ENCODE results near the gene STX12. TPM values are rescaled to one million over a fixed set of nuclear protein-coding genes. Genes with fewer than 3 reads are reported as not detected.

Gene STX12
- total and polyA plus RNA-seq, 9 donors = 23.9 to 74.8 (median 41.2) TPM

DNA sequence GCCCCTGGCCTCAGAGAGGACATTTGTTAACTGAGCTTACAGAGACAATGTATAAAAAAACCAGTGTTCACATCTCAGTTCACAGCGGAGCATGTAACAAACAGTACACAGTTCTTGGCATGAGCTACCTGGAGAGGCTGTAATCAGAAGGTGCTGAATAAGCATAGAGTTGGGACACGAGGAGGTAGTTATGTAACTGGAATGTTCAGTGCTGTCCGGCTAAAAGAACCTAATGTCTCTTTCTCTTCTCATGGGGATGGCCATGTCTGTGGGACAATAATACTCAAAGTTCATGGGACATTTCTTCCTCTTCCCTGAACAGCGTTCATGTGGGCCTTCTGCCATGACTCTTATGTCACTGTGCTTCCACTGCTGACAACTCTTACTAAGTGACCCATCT, 17.2 kb upstream of the STX12 start:
- Histone ChIP-seq H3K27me3 (no peaks in the 10 kb centered on the region), H3K27ac (no peak overlapping the region), H3K4me3 (no peak overlapping the region), H3K4me1 (ENCODE audit: insufficient read depth) (no peaks in the 10 kb centered on the region), H3K36me3 (no peaks in the 10 kb centered on the region), H3K9me3 (no peaks in the 10 kb centered on the region)
- no peak for DNase-seq
- intact Hi-C loops (cut with DNase I) = no loop called here
- TF ChIP-seq POLR2A (IDR thresholded peaks at IDR 0.05) (no peak), CTCF (IDR thresholded peaks at IDR 0.05) (no peak), EP300 (IDR thresholded peaks at IDR 0.05) (no peak)
- WGBS, 3 donors = 61 to 74% (median 69%) methylated on average over 4 of the region's 4 CpGs

- H3K9me3 ChIP-seq = no peaks in the 10 kb centered on the region
- no peaks in the 10 kb centered on the region for H3K4me1 ChIP-seq (ENCODE audit: insufficient read depth)
- H3K36me3 ChIP-seq = no peaks in the 10 kb centered on the region
- no peaks in the 10 kb centered on the region for H3K27me3 ChIP-seq
- 84 to 94% (median 84%) methylated on average over 2 of the region's 2 CpGs for WGBS, 3 donors
- H3K4me3 ChIP-seq = no peak overlapping the region
- no peak for DNase-seq
- intact Hi-C loops (cut with DNase I) = no loop called here
- no peak overlapping the region for H3K27ac ChIP-seq
- TF ChIP-seq EP300 (IDR thresholded peaks at IDR 0.05) = no peak
- no peak for TF ChIP-seq POLR2A (IDR thresholded peaks at IDR 0.05)
- TF ChIP-seq CTCF (IDR thresholded peaks at IDR 0.05) = no peak
Measured at GRCh38 chr1:27759236-27759635, 13.8 kb upstream of the STX12 start.

DNA sequence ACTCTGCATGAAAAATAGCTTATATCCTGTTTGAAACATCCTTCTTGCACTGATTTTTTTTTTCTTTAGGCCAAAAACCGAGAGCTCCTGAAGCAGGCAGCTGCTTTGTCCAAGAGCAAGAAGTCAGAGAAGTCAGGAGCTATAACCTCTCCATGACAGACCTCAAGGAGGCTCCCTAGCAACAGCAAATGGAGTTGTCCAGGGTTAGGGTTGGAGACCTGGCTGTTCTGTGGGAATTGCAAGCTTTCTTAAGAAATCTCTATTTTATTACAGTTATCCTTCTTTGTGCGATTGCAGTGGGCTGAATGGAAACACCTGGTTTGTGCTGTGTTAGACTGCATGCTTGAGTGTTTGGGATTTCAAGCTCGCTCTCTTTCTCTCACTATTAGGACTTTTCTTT, 12.6 kb upstream of the STX12 start:
- TF ChIP-seq EP300 (IDR thresholded peaks at IDR 0.05) = no peak
- no peak for TF ChIP-seq CTCF (IDR thresholded peaks at IDR 0.05)
- no peak for TF ChIP-seq POLR2A (IDR thresholded peaks at IDR 0.05)
- no peaks in the 10 kb centered on the region for H3K4me1 ChIP-seq (ENCODE audit: insufficient read depth)
- no peak overlapping the region for H3K4me3 ChIP-seq
- whole genome bisulfite sequencing, 3 donors = 46 to 54% (median 49%) methylated on average over 3 of the region's 3 CpGs
- H3K27ac ChIP-seq = no peak overlapping the region
- no peaks in the 10 kb centered on the region for H3K9me3 ChIP-seq
- no peak for DNase-seq
- intact Hi-C loops (cut with DNase I) = no loop called here
- H3K36me3 ChIP-seq = no peaks in the 10 kb centered on the region
- H3K27me3 ChIP-seq = no peaks in the 10 kb centered on the region

DNA sequence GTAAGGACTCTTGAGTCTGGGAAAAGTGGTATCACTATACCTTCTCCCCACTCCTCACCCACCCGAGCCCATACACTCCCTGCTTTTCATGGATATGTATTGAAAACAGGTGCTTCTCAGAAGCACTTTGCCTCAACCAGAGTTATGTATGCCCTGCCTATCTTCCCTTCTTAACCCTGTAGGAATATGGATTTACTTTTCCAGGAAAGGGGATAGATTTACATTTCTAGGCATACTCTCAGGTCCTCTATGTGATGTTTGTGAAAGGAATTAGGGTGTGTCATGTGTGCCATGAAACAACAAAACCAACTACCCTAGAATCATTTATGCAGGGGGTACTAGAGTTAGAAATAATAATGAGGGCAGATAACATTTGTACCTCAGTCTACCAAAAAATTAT, 11.0 kb upstream of the STX12 start:
- no peak overlapping the region for H3K27ac ChIP-seq
- H3K4me1 ChIP-seq (ENCODE audit: insufficient read depth) = no peaks in the 10 kb centered on the region
- no peaks in the 10 kb centered on the region for H3K9me3 ChIP-seq
- no peak overlapping the region for H3K4me3 ChIP-seq
- intact Hi-C loops (cut with DNase I) = no loop called here
- H3K27me3 ChIP-seq = no peaks in the 10 kb centered on the region
- TF ChIP-seq EP300 (IDR thresholded peaks at IDR 0.05) = no peak
- no peak for TF ChIP-seq POLR2A (IDR thresholded peaks at IDR 0.05)
- TF ChIP-seq CTCF (IDR thresholded peaks at IDR 0.05) = no peak
- DNase-seq = no peak
- no peaks in the 10 kb centered on the region for H3K36me3 ChIP-seq
- WGBS, 3 donors = 87 to 93% (median 93%) methylated on average over 1 of the region's 1 CpG

DNA sequence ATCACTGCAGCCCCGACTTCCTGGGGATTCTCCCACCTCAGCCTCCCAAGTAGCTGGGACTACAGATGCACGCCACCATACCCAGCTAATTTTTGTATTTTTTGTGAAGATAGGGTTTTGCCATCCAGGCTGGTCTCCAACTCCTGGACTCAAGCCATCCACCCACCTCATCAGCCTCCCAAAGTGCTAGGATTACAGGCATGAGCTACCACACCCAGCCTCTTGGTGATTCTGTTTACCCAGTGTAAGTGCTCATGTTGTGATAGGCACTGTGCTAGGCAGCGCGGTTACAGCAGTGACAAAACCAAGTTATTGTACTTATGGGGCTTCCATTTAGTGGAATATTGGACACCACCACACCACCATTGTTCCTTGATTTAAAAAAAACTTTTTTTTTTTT, 9.7 kb upstream of the STX12 start:
- 94 to 98% (median 96%) methylated on average over 4 of the region's 4 CpGs for WGBS, 3 donors
- intact Hi-C loops (cut with DNase I) = no loop called here
- Histone ChIP-seq H3K4me1 (ENCODE audit: insufficient read depth) (no peaks in the 10 kb centered on the region), H3K36me3 (no peaks in the 10 kb centered on the region), H3K27ac (no peak overlapping the region), H3K9me3 (no peaks in the 10 kb centered on the region), H3K27me3 (no peaks in the 10 kb centered on the region), H3K4me3 (no peak overlapping the region)
- TF ChIP-seq CTCF (IDR thresholded peaks at IDR 0.05) (no peak), POLR2A (IDR thresholded peaks at IDR 0.05) (no peak), EP300 (IDR thresholded peaks at IDR 0.05) (no peak)
- no peak for DNase-seq

Data from ovary (tissue), 9 donors.